LoVo (cell line): Measurements from ENCODE around the gene DLG2.

Experiments used
- DNase-seq: peaks from one replicate; pipeline ENCODE4 v3.0.0-alpha.2; 2016; ENCODE audit warnings: low spot score

DLG2 gene

GRCh38 chr11:84097186-84097585 is 1530.0 kb downstream of the DLG2 start:
- DNase-seq: no peak

GRCh38 chr11:84091212-84091986 is 1535.7 kb downstream of the DLG2 start:
- no peak for DNase-seq

GRCh38 chr11:84089072-84090057 is 1537.8 kb downstream of the DLG2 start:
- DNase-seq: no peak

GRCh38 chr11:84071851-84072250 is 1555.3 kb downstream of the DLG2 start:
- no peak for DNase-seq

- no peak for DNase-seq
Observed at GRCh38 chr11:84069048-84069447, 1558.1 kb downstream of the DLG2 start.

GRCh38 chr11:84061726-84062125 is 1565.4 kb downstream of the DLG2 start:
- no peak for DNase-seq

- DNase-seq: no peak
Observed at GRCh38 chr11:84056653-84057376, 1570.3 kb downstream of the DLG2 start.

- DNase-seq: no peak
Observed at GRCh38 chr11:84045146-84045545, 1582.0 kb downstream of the DLG2 start.

- no peak for DNase-seq
Observed at GRCh38 chr11:84044706-84045105, 1582.4 kb downstream of the DLG2 start.

- DNase-seq: no peak
Observed at GRCh38 chr11:84036664-84037194, 1590.4 kb downstream of the DLG2 start.

- no peak for DNase-seq
Observed at GRCh38 chr11:84035645-84036044, 1591.5 kb downstream of the DLG2 start.

GRCh38 chr11:84034484-84034883 is 1592.7 kb downstream of the DLG2 start:
- no peak for DNase-seq

GRCh38 chr11:84024266-84024665 is 1602.9 kb downstream of the DLG2 start:
- DNase-seq: no peak

GRCh38 chr11:84022695-84023094 is 1604.4 kb downstream of the DLG2 start:
- DNase-seq: no peak

GRCh38 chr11:84022201-84022600 is 1604.9 kb downstream of the DLG2 start:
- DNase-seq: no peak

- DNase-seq: no peak
Observed at GRCh38 chr11:84021291-84021690, 1605.9 kb downstream of the DLG2 start.

GRCh38 chr11:84019571-84020194 is 1607.5 kb downstream of the DLG2 start:
- no peak for DNase-seq

- no peak for DNase-seq
Observed at GRCh38 chr11:84014539-84014938, 1612.6 kb downstream of the DLG2 start.

- no peak for DNase-seq
Observed at GRCh38 chr11:84012171-84012826, 1614.8 kb downstream of the DLG2 start.

GRCh38 chr11:84003181-84003580 is 1624.0 kb downstream of the DLG2 start:
- no peak for DNase-seq

- no peak for DNase-seq
Observed at GRCh38 chr11:83998921-83999320, 1628.2 kb downstream of the DLG2 start.
